Measurements from ENCODE around the gene MYT1.
"Not testable (repeated sequence)": the region's sequence is repeated elsewhere in the genome, so short reads cannot be mapped to it uniquely, and the experiment has no call there.

The MYT1 gene

GRCh38 chr20:64261138-64261537, 96.9 kb downstream of the MYT1 start:
- in situ Hi-C loops (cut with MboI; ENCODE audit: low sequenced_read_pairs): no loop called here

GRCh38 chr20:64264091-64264490, 99.8 kb downstream of the MYT1 start:
- in situ Hi-C loops (cut with MboI; ENCODE audit: low sequenced_read_pairs): no loop called here

- in situ Hi-C loops (cut with MboI; ENCODE audit: low sequenced_read_pairs): no loop called here
These were observed 100.9 kb downstream of the MYT1 start for GRCh38 chr20:64265201-64265600.

- in situ Hi-C loops (cut with MboI; ENCODE audit: low sequenced_read_pairs): no loop called here
These were observed 102.7 kb downstream of the MYT1 start for GRCh38 chr20:64266988-64267387.

GRCh38 chr20:64268174-64268573, 103.9 kb downstream of the MYT1 start:
- in situ Hi-C loops (cut with MboI; ENCODE audit: low sequenced_read_pairs): no loop called here

GRCh38 chr20:64269604-64270411, 105.6 kb downstream of the MYT1 start:
- in situ Hi-C loops (cut with MboI; ENCODE audit: low sequenced_read_pairs): no loop called here

- in situ Hi-C loops (cut with MboI; ENCODE audit: low sequenced_read_pairs): no loop called here
These were observed 107.4 kb downstream of the MYT1 start for GRCh38 chr20:64271636-64272035.

- in situ Hi-C loops (cut with MboI; ENCODE audit: low sequenced_read_pairs): no loop called here
These were observed 108.9 kb downstream of the MYT1 start for GRCh38 chr20:64273109-64273508.

- in situ Hi-C loops (cut with MboI; ENCODE audit: low sequenced_read_pairs): no loop called here
These were observed 112.6 kb downstream of the MYT1 start for GRCh38 chr20:64276817-64277216.

GRCh38 chr20:64277571-64278316, 113.5 kb downstream of the MYT1 start:
- in situ Hi-C loops (cut with MboI; ENCODE audit: low sequenced_read_pairs): no loop called here

- in situ Hi-C loops (cut with MboI; ENCODE audit: low sequenced_read_pairs): no loop called here
These were observed 114.0 kb downstream of the MYT1 start for GRCh38 chr20:64278317-64278681.

- in situ Hi-C loops (cut with MboI; ENCODE audit: low sequenced_read_pairs): no loop called here
These were observed 115.7 kb downstream of the MYT1 start for GRCh38 chr20:64279826-64280459.

GRCh38 chr20:64280460-64280843, 116.2 kb downstream of the MYT1 start:
- in situ Hi-C loops (cut with MboI; ENCODE audit: low sequenced_read_pairs): no loop called here

- in situ Hi-C loops (cut with MboI; ENCODE audit: low sequenced_read_pairs): no loop called here
These were observed 119.4 kb downstream of the MYT1 start for GRCh38 chr20:64283646-64284045.

GRCh38 chr20:64285579-64286446, 121.6 kb downstream of the MYT1 start:
- in situ Hi-C loops (cut with MboI; ENCODE audit: low sequenced_read_pairs): not testable (repeated sequence)

GRCh38 chr20:64286447-64287263, 122.4 kb downstream of the MYT1 start:
- in situ Hi-C loops (cut with MboI; ENCODE audit: low sequenced_read_pairs): not testable (repeated sequence)

GRCh38 chr20:64287264-64287590, 123.0 kb downstream of the MYT1 start:
- in situ Hi-C loops (cut with MboI; ENCODE audit: low sequenced_read_pairs): not testable (repeated sequence)

All from HL-60/S4 (cell line).